GM19023 (cell line): Measurements from ENCODE around the gene SAMD7.

ENCODE experiments used
- ATAC-seq: cut with Tn5 transposase; IDR thresholded peaks from one replicate; pipeline ENCODE4 v1.9.1; 2021; ENCODE audit warnings: mild to moderate bottlenecking, moderate library complexity; ENCODE audit not compliant: unreplicated experiment

The SAMD7 gene

GRCh38 chr3:169911272-169911671 is at the start of gene SAMD7:
TSS of gene SAMD7 (plus strand) at chr3:169911572. CDS start at chr3:169919499, 7,927 bp downstream.
- no peak for ATAC-seq

GRCh38 chr3:169861871-169862270 is 49.5 kb upstream of the SAMD7 start:
- ATAC-seq = no peak

- ATAC-seq = no peak
Measured at GRCh38 chr3:169863458-169863899, 47.9 kb upstream of the SAMD7 start.

GRCh38 chr3:169864270-169864669 is 47.1 kb upstream of the SAMD7 start:
- ATAC-seq = no peak

GRCh38 chr3:169865176-169865767 is 46.1 kb upstream of the SAMD7 start:
- ATAC-seq = peak; percentile 47

- no peak for ATAC-seq
Measured at GRCh38 chr3:169867584-169868210, 43.7 kb upstream of the SAMD7 start.

- ATAC-seq = no peak
Measured at GRCh38 chr3:169868369-169868768, 43.0 kb upstream of the SAMD7 start.

GRCh38 chr3:169869484-169870220 is 41.7 kb upstream of the SAMD7 start, which contains the start of gene LRRC31:
TSS of gene LRRC31 (minus strand) at chr3:169869935. CDS start at chr3:169869807, 128 bp downstream.
- no peak for ATAC-seq

- ATAC-seq = no peak
Measured at GRCh38 chr3:169871129-169871886, 40.1 kb upstream of the SAMD7 start.

- ATAC-seq = no peak
Measured at GRCh38 chr3:169879013-169879557, 32.3 kb upstream of the SAMD7 start.

- no peak for ATAC-seq
Measured at GRCh38 chr3:169879845-169880575, 31.4 kb upstream of the SAMD7 start.

- no peak for ATAC-seq
Measured at GRCh38 chr3:169880576-169881250, 30.7 kb upstream of the SAMD7 start.

GRCh38 chr3:169886671-169887070 is 24.7 kb upstream of the SAMD7 start:
- ATAC-seq = no peak

- no peak for ATAC-seq
Measured at GRCh38 chr3:169891886-169892285, 19.5 kb upstream of the SAMD7 start.

- no peak for ATAC-seq
Measured at GRCh38 chr3:169894110-169894509, 17.3 kb upstream of the SAMD7 start.

GRCh38 chr3:169895072-169895471 is 16.3 kb upstream of the SAMD7 start:
- no peak for ATAC-seq

- no peak for ATAC-seq
Measured at GRCh38 chr3:169897284-169897683, 14.1 kb upstream of the SAMD7 start.

GRCh38 chr3:169901453-169901852 is 9.9 kb upstream of the SAMD7 start:
- no peak for ATAC-seq

- no peak for ATAC-seq
Measured at GRCh38 chr3:169905404-169905803, 6.0 kb upstream of the SAMD7 start.

- no peak for ATAC-seq
Measured at GRCh38 chr3:169907476-169907875, 3.9 kb upstream of the SAMD7 start.
